Natural killer cell (primary cell): ENCODE results near the gene STAT6. TPM values are rescaled to one million over a fixed set of nuclear protein-coding genes. Genes with fewer than 3 reads are reported as not detected.

Experiments
- ATAC-seq, 3 donors: fragments of 150-1000 bp in 2 of 3; fragments of 200-7000 bp in 1 of 3; cut with Tn5 transposase; 1 replicate in 1 of 3; 2 replicates in 2 of 3; pipeline ENCODE4 v1.10.0; 2021; ENCODE audit warnings: mild to moderate bottlenecking in 2 of 3, moderate library complexity in 2 of 3
- DNase-seq, 2 donors: peaks; one replicate each; pipeline versions ENCODE4 v3.0.0 to v3.0.0-alpha.2; 2013 to 2021; ENCODE audit warnings: mixed read lengths in 1 of 2
- H3K27ac ChIP-seq: one replicate; pipeline ENCODE4 v1.5.1; 2013; ENCODE audit warnings: mild to moderate bottlenecking, low read length
- H3K27me3 ChIP-seq: one replicate; pipeline ENCODE4 v1.6.1; 2013; ENCODE audit warnings: low read length; ENCODE audit not compliant: control insufficient read depth, insufficient read depth
- H3K36me3 ChIP-seq: one replicate; pipeline ENCODE4 v1.6.1; 2013; ENCODE audit warnings: low read length; ENCODE audit not compliant: control insufficient read depth, insufficient read depth
- H3K4me1 ChIP-seq: one replicate; pipeline ENCODE4 v1.6.1; 2013; ENCODE audit warnings: low read length; ENCODE audit not compliant: control insufficient read depth, insufficient read depth
- H3K4me3 ChIP-seq: one replicate; pipeline ENCODE4 v1.5.1; 2013; ENCODE audit warnings: low read length
- H3K9me3 ChIP-seq: one replicate; pipeline ENCODE4 v1.6.1; 2013; ENCODE audit warnings: low read length; ENCODE audit not compliant: control insufficient read depth, insufficient read depth
- H3K27ac Mint-ChIP-seq, 2 donors: one replicate each; pipeline ENCODE4 v1.8.0; 2022; ENCODE audit warnings: mild to moderate bottlenecking in 2 of 2, mixed read lengths in 2 of 2, moderate library complexity in 1 of 2
- H3K27me3 Mint-ChIP-seq, 2 donors: one replicate each; pipeline ENCODE4 v1.8.0; 2022; ENCODE audit warnings: low read depth in 2 of 2, mixed read lengths in 2 of 2
- H3K36me3 Mint-ChIP-seq: one replicate; pipeline ENCODE4 v1.8.0; 2022; ENCODE audit warnings: mixed read lengths
- H3K4me1 Mint-ChIP-seq, 2 donors: one replicate each; pipeline ENCODE4 v1.8.0; 2022; ENCODE audit warnings: mixed read lengths in 2 of 2
- H3K4me3 Mint-ChIP-seq: one replicate; pipeline ENCODE4 v1.8.0; 2022; ENCODE audit warnings: mild to moderate bottlenecking, moderate library complexity, mixed read lengths
- H3K9me3 Mint-ChIP-seq, 2 donors: one replicate each; pipeline ENCODE4 v1.8.0; 2022; ENCODE audit warnings: mixed read lengths in 2 of 2
- WGBS: methylation state at CpG from one replicate; pipeline ENCODE4 v1.1.7; 2013; ENCODE audit warnings: missing lambda C conversion rate; ENCODE audit not compliant: insufficient coverage; 5-methylcytosine and 5-hydroxymethylcytosine counted together
- intact Hi-C: fragments of 100-400 bp; cut with micrococcal nuclease; formaldehyde crosslinking; loops from one replicate; pipeline ENCODE4 v1.14.2; 2022
- total RNA-seq, 4 donors: library from RNA; stranded (reverse); fragments of 120-200 nt in 1 of 4; gene quantifications; one replicate each; pipeline versions ENCODE4 v1.2.3 to v1.2.4, GENCODE V29; 2013 to 2022
- TF ChIP-seq, protein P1 (sequence below): fragments of 200-600 bp; IDR thresholded peaks from one replicate; pipeline ENCODE4 v1.8.0; 2022; ENCODE audit warnings: antibody characterized with exemption

STAT6 gene
- total RNA-seq, 3 donors from 2014 or later (not counting 1 experiment from before 2014, with no cell fraction given): 277 to 340 (median 319) TPM

DNA sequence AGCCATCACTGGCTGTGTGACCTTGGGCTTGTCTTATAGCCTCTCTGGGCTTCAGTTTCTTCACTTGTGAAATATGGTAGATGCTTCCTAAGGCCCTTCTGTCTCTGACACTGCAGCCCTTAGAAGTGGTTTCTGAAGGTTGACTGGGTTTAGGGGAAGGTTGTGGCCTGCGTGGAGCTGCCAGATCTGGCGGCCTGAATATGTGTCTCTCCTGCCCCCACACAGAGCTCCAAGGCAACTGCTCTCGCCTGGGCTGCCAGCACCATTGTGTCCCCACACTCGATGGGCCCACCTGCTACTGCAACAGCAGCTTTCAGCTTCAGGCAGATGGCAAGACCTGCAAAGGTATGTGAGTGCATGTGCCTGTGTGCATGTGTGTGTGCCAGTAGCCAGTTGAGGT, 32.3 kb upstream of the STAT6 start:
- H3K4me3 Mint-ChIP-seq: no peak overlapping the region
- H3K27ac ChIP-seq: no peak overlapping the region
- H3K27me3 ChIP-seq: no peaks in the 10 kb centered on the region
- no peak overlapping the region for H3K27ac Mint-ChIP-seq
- peaks cover 10% of the 10 kb centered on the region for H3K4me1 ChIP-seq
- no peaks in the 10 kb centered on the region for H3K36me3 Mint-ChIP-seq
- intact Hi-C loops: no loop called here
- H3K27me3 Mint-ChIP-seq: peaks cover 0 to 6% of the 10 kb centered on the region in 2 donors
- 36% methylated on average over 4 of the region's 4 CpGs for WGBS
- DNase-seq (peak in 1 of 2 donors; percentile 24), ATAC-seq (no peak)
- H3K9me3 Mint-ChIP-seq: no peaks in the 10 kb centered on the region
- H3K9me3 ChIP-seq: no peaks in the 10 kb centered on the region
- TF ChIP-seq, protein P1, sequence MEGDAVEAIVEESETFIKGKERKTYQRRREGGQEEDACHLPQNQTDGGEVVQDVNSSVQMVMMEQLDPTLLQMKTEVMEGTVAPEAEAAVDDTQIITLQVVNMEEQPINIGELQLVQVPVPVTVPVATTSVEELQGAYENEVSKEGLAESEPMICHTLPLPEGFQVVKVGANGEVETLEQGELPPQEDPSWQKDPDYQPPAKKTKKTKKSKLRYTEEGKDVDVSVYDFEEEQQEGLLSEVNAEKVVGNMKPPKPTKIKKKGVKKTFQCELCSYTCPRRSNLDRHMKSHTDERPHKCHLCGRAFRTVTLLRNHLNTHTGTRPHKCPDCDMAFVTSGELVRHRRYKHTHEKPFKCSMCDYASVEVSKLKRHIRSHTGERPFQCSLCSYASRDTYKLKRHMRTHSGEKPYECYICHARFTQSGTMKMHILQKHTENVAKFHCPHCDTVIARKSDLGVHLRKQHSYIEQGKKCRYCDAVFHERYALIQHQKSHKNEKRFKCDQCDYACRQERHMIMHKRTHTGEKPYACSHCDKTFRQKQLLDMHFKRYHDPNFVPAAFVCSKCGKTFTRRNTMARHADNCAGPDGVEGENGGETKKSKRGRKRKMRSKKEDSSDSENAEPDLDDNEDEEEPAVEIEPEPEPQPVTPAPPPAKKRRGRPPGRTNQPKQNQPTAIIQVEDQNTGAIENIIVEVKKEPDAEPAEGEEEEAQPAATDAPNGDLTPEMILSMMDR: no peak
- H3K4me3 ChIP-seq: no peak overlapping the region
- no peaks in the 10 kb centered on the region for H3K36me3 ChIP-seq
- H3K4me1 Mint-ChIP-seq: no peaks in the 10 kb centered on the region

DNA sequence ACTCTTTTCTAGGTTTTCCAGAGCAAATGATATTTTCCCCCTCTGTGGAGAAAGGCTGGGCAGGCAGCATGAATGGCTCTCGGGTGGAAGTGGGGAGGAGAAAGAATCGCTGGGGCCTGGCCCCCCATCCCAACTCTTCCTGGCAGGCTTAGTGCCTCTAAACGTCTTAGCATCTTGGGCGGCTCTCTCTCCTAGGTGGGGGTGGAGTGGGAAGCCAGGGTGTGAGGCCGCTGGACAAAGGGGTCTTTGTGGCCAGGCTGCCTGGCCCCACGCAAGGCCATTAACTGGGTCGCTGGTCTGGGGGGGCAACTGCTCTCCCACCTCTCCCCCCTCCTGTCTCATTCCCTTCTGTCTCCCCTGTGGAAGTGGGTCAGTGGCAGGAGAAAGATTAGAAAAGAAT, 31.6 kb upstream of the STAT6 start:
- H3K27ac ChIP-seq: no peak overlapping the region
- Mint-ChIP-seq H3K36me3 (no peaks in the 10 kb centered on the region), H3K27me3 (peaks cover 0 to 6% of the 10 kb centered on the region in 2 donors), H3K4me3 (no peak overlapping the region), H3K9me3 (no peaks in the 10 kb centered on the region), H3K4me1 (no peaks in the 10 kb centered on the region), H3K27ac (no peak overlapping the region)
- no peaks in the 10 kb centered on the region for H3K36me3 ChIP-seq
- TF ChIP-seq, protein P1: no peak
- no peak overlapping the region for H3K4me3 ChIP-seq
- DNase-seq: no peak
- no peaks in the 10 kb centered on the region for H3K27me3 ChIP-seq
- no peaks in the 10 kb centered on the region for H3K9me3 ChIP-seq
- ATAC-seq: no peak
- 76% methylated on average over 5 of the region's 7 CpGs for whole genome bisulfite sequencing
- intact Hi-C loops: no loop called here
- peaks cover 7% of the 10 kb centered on the region for H3K4me1 ChIP-seq

DNA sequence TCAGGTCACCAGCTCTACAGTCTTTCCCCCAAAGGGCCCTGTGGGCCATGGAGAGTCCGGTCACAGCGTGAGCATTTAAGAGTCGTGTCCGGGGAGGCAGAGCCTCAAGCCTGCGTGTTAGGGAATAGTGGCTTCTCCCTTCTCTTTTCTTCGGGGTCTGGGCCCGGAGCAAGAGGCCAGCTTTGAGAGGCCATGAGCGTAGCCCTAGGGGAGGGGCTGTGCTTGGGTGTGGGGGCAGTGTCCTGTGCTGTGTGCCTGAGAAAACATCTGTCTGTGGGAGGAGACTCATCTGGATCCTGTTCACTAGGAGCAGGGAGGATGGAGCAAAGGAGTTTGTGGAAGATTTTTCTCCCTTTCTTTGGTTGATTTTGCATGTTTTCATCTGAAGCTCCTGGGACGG, 31.0 kb upstream of the STAT6 start:
- intact Hi-C loops: no loop called here
- no peak overlapping the region for H3K4me3 Mint-ChIP-seq
- Histone ChIP-seq H3K9me3 (no peaks in the 10 kb centered on the region), H3K27ac (no peak overlapping the region), H3K4me1 (peaks cover 5% of the 10 kb centered on the region), H3K27me3 (no peaks in the 10 kb centered on the region), H3K4me3 (no peak overlapping the region), H3K36me3 (no peaks in the 10 kb centered on the region)
- 94% methylated on average over 9 of the region's 9 CpGs for WGBS
- peaks cover 0 to 6% of the 10 kb centered on the region in 2 donors for H3K27me3 Mint-ChIP-seq
- H3K9me3 Mint-ChIP-seq: no peaks in the 10 kb centered on the region
- no peaks in the 10 kb centered on the region for H3K36me3 Mint-ChIP-seq
- DNase-seq (no peak), ATAC-seq (no peak)
- no peak overlapping the region for H3K27ac Mint-ChIP-seq
- no peaks in the 10 kb centered on the region for H3K4me1 Mint-ChIP-seq
- TF ChIP-seq, protein P1: no peak

DNA sequence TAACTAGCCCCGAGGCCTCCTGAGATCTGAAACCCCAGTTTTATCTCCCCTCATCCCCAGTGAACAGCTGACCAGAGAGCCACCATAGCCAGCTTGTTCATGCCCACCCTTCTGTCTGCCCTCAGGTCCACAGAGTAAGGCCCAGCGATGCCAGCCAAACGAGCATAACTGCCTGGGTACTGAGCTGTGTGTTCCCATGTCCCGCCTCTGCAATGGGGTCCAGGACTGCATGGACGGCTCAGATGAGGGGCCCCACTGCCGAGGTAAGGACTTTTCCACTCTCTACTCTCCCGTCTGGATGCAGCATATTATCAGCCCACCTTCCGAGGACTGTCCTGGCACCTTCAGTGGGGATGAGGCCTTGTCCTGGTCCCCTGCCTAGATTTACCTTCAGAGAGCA, 30.1 kb upstream of the STAT6 start:
- ATAC-seq: no peak
- WGBS: 86% methylated on average over 8 of the region's 8 CpGs
- no peak overlapping the region for H3K4me3 Mint-ChIP-seq
- H3K27ac Mint-ChIP-seq: no peak overlapping the region
- DNase-seq: no peak
- H3K9me3 ChIP-seq: no peaks in the 10 kb centered on the region
- H3K4me1 ChIP-seq: peaks cover 5% of the 10 kb centered on the region
- H3K4me1 Mint-ChIP-seq: no peaks in the 10 kb centered on the region
- no peaks in the 10 kb centered on the region for H3K36me3 ChIP-seq
- TF ChIP-seq, protein P1: no peak
- intact Hi-C loops: no loop called here
- H3K27me3 Mint-ChIP-seq: peaks cover 0 to 6% of the 10 kb centered on the region in 2 donors
- no peaks in the 10 kb centered on the region for H3K9me3 Mint-ChIP-seq
- no peak overlapping the region for H3K27ac ChIP-seq
- H3K4me3 ChIP-seq: no peak overlapping the region
- no peaks in the 10 kb centered on the region for H3K36me3 Mint-ChIP-seq
- no peaks in the 10 kb centered on the region for H3K27me3 ChIP-seq
